Subcutaneous abdominal adipose tissue (tissue), 5 donors: Measurements from ENCODE around the gene CNKSR3.

ENCODE experiments used
- H3K27ac ChIP-seq: one replicate; pipeline ENCODE4 v1.7.0; 2013; ENCODE audit warnings: low read depth, mild to moderate bottlenecking, inconsistent platforms, low read length, moderate library complexity
- H3K27me3 ChIP-seq, 5 donors: one replicate each; pipeline ENCODE4 v1.7.0; 2013; ENCODE audit warnings: low read length in 5 of 5, inconsistent platforms in 1 of 5; ENCODE audit not compliant: control insufficient read depth in 5 of 5, insufficient read depth in 4 of 5
- H3K36me3 ChIP-seq, 5 donors: one replicate each; pipeline ENCODE4 v1.7.0; 2013; ENCODE audit warnings: low read length in 5 of 5; ENCODE audit not compliant: control insufficient read depth in 5 of 5, insufficient read depth in 5 of 5
- H3K4me1 ChIP-seq, 5 donors: one replicate each; pipeline ENCODE4 v1.7.0; 2013; ENCODE audit warnings: low read length in 5 of 5, mild to moderate bottlenecking in 3 of 5, moderate library complexity in 1 of 5; ENCODE audit not compliant: control insufficient read depth in 5 of 5, insufficient read depth in 5 of 5
- H3K4me3 ChIP-seq, 5 donors: one replicate each; pipeline ENCODE4 v1.7.0; 2013; ENCODE audit warnings: low read length in 5 of 5, low read depth in 1 of 5
- H3K9ac ChIP-seq, 5 donors: one replicate each; pipeline ENCODE4 v1.7.0; 2013; ENCODE audit warnings: low read length in 5 of 5, mild to moderate bottlenecking in 4 of 5, moderate library complexity in 3 of 5
- H3K9me3 ChIP-seq, 5 donors: one replicate each; pipeline ENCODE4 v1.7.0; 2013; ENCODE audit warnings: low read length in 5 of 5; ENCODE audit not compliant: control insufficient read depth in 5 of 5
- donor health status: healthy.
- donor health status: healthy.
- donor health status: healthy.
- donor health status: healthy.
- donor health status: healthy.

CNKSR3 gene

GRCh38 chr6:154504865-154505449 is 5.5 kb downstream of the CNKSR3 start:
- Histone ChIP-seq H3K4me1 (peaks cover 0 to 21% (median 12%) of the 10 kb centered on the region in 5 donors), H3K9ac (no peak overlapping the region), H3K4me3 (no peak overlapping the region), H3K27me3 (peaks cover 0 to 3% (median 0%) of the 10 kb centered on the region in 5 donors), H3K27ac (no peak overlapping the region), H3K36me3 (no peaks in the 10 kb centered on the region), H3K9me3 (no peaks in the 10 kb centered on the region)

- Histone ChIP-seq H3K9me3 (no peaks in the 10 kb centered on the region), H3K36me3 (no peaks in the 10 kb centered on the region), H3K4me1 (peaks cover 0 to 14% (median 4%) of the 10 kb centered on the region in 5 donors), H3K9ac (no peak overlapping the region), H3K27ac (no peak overlapping the region), H3K27me3 (peaks cover 0 to 3% (median 0%) of the 10 kb centered on the region in 5 donors), H3K4me3 (no peak overlapping the region)
Observed at GRCh38 chr6:154504102-154504501, 6.4 kb downstream of the CNKSR3 start.

- Histone ChIP-seq H3K27ac (no peak overlapping the region), H3K36me3 (no peaks in the 10 kb centered on the region), H3K4me1 (peaks cover 0 to 10% (median 3%) of the 10 kb centered on the region in 5 donors), H3K27me3 (peaks cover 0 to 3% (median 0%) of the 10 kb centered on the region in 5 donors), H3K9ac (no peak overlapping the region), H3K4me3 (no peak overlapping the region), H3K9me3 (no peaks in the 10 kb centered on the region)
Observed at GRCh38 chr6:154503658-154504057, 6.8 kb downstream of the CNKSR3 start.

GRCh38 chr6:154502553-154502952 is 7.9 kb downstream of the CNKSR3 start:
- Histone ChIP-seq H3K27me3 (no peaks in the 10 kb centered on the region), H3K27ac (no peak overlapping the region), H3K9ac (no peak overlapping the region), H3K4me3 (no peak overlapping the region), H3K36me3 (no peaks in the 10 kb centered on the region), H3K9me3 (no peaks in the 10 kb centered on the region), H3K4me1 (peaks cover 0 to 7% (median 0%) of the 10 kb centered on the region in 5 donors)

- peaks cover 0 to 7% (median 0%) of the 10 kb centered on the region in 5 donors for H3K4me1 ChIP-seq
- no peak overlapping the region for H3K27ac ChIP-seq
- no peak overlapping the region for H3K4me3 ChIP-seq
- H3K36me3 ChIP-seq: no peaks in the 10 kb centered on the region
- no peaks in the 10 kb centered on the region for H3K27me3 ChIP-seq
- H3K9ac ChIP-seq: no peak overlapping the region
- H3K9me3 ChIP-seq: no peaks in the 10 kb centered on the region
Observed at GRCh38 chr6:154501578-154501868, 9.0 kb downstream of the CNKSR3 start.

GRCh38 chr6:154500769-154501577 is 9.5 kb downstream of the CNKSR3 start:
- H3K9me3 ChIP-seq: no peaks in the 10 kb centered on the region
- H3K36me3 ChIP-seq: no peaks in the 10 kb centered on the region
- no peaks in the 10 kb centered on the region for H3K27me3 ChIP-seq
- H3K4me1 ChIP-seq: peaks cover 0 to 7% (median 0%) of the 10 kb centered on the region in 5 donors
- H3K27ac ChIP-seq: no peak overlapping the region
- H3K9ac ChIP-seq: no peak overlapping the region
- H3K4me3 ChIP-seq: no peak overlapping the region

GRCh38 chr6:154499855-154500589 is 10.5 kb downstream of the CNKSR3 start:
- no peaks in the 10 kb centered on the region for H3K36me3 ChIP-seq
- no peak overlapping the region for H3K4me3 ChIP-seq
- no peaks in the 10 kb centered on the region for H3K9me3 ChIP-seq
- H3K4me1 ChIP-seq: peaks cover 0 to 7% (median 0%) of the 10 kb centered on the region in 5 donors
- no peak overlapping the region for H3K9ac ChIP-seq
- no peaks in the 10 kb centered on the region for H3K27me3 ChIP-seq
- H3K27ac ChIP-seq: no peak overlapping the region

- no peak overlapping the region for H3K4me3 ChIP-seq
- H3K36me3 ChIP-seq: no peaks in the 10 kb centered on the region
- H3K9ac ChIP-seq: no peak overlapping the region
- H3K9me3 ChIP-seq: no peaks in the 10 kb centered on the region
- H3K27ac ChIP-seq: no peak overlapping the region
- H3K27me3 ChIP-seq: no peaks in the 10 kb centered on the region
- H3K4me1 ChIP-seq: peaks cover 0 to 7% (median 0%) of the 10 kb centered on the region in 5 donors
Observed at GRCh38 chr6:154498340-154498934, 12.0 kb downstream of the CNKSR3 start.

GRCh38 chr6:154496793-154497517 is 13.5 kb downstream of the CNKSR3 start:
- Histone ChIP-seq H3K9ac (no peak overlapping the region), H3K4me3 (no peak overlapping the region), H3K27ac (no peak overlapping the region), H3K9me3 (no peaks in the 10 kb centered on the region), H3K4me1 (peaks cover 0 to 7% (median 0%) of the 10 kb centered on the region in 5 donors), H3K27me3 (no peaks in the 10 kb centered on the region), H3K36me3 (no peaks in the 10 kb centered on the region)
